ENCODE measurements around the gene MYL3. TPM values are rescaled to one million over a fixed set of nuclear protein-coding genes. Genes with fewer than 3 reads are reported as not detected.

Gene MYL3
- total RNA-seq, 1 donor from 2014 or later: not detected

DNA sequence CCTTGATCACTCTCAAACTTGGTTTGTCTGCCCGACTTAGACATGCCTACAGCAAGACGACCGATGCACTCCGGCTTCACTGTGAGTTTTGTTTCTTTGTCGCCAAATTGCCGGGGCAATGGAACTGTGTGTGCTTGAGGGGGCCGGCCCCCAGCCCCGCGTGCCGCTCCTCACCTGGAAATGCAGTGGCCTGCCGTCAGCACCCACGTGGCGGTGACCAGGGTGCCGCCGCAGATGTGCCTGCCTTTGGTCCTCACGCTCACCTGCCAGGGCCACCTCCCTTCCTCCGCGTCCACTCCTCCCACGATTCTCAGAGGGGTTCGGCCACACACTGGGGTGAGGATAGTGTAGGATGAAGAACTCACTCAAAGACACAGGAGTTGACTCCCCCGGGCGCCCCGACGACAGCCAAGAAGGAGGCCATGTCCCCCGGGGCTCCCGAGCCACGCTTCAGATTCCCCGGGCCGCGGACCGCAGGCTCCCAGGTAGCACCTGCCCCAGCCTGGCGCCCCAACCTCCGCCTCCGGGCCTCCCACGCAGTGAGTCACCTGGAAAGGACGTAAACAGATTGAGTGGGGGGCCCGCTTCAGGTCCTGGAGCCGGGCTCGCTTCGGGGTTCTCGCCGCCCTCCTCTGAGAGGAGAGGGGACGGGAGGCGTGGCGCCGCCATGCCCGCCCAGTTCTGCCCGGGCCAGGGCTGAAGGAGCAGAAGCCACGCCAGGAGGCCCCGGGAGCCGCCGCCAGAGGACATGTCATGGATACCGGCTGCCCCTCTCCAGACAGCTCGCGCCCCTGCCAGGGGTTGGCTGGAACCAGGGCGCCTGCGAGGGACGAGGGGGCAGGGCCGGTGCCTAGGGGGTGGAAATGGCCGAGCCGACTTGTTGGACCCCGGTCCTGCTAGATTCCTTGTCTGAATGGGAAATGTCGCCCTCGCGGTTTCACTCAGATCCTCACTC, 29.6 kb downstream of the MYL3 start:
- DNase-seq: no peak
- no peak overlapping the region for H3K27ac Mint-ChIP-seq (ENCODE audit: unreplicated experiment)
- peaks cover 8% of the 10 kb centered on the region for H3K36me3 Mint-ChIP-seq (ENCODE audit: unreplicated experiment)
- TF ChIP-seq, protein P1, sequence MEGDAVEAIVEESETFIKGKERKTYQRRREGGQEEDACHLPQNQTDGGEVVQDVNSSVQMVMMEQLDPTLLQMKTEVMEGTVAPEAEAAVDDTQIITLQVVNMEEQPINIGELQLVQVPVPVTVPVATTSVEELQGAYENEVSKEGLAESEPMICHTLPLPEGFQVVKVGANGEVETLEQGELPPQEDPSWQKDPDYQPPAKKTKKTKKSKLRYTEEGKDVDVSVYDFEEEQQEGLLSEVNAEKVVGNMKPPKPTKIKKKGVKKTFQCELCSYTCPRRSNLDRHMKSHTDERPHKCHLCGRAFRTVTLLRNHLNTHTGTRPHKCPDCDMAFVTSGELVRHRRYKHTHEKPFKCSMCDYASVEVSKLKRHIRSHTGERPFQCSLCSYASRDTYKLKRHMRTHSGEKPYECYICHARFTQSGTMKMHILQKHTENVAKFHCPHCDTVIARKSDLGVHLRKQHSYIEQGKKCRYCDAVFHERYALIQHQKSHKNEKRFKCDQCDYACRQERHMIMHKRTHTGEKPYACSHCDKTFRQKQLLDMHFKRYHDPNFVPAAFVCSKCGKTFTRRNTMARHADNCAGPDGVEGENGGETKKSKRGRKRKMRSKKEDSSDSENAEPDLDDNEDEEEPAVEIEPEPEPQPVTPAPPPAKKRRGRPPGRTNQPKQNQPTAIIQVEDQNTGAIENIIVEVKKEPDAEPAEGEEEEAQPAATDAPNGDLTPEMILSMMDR (IDR thresholded peaks at IDR 0.05; ENCODE audit: partially characterized antibody, unreplicated experiment): no peak
- H3K4me3 Mint-ChIP-seq (ENCODE audit: unreplicated experiment): no peak overlapping the region
- peaks cover 2% of the 10 kb centered on the region for H3K27me3 Mint-ChIP-seq (ENCODE audit: unreplicated experiment)
- no peaks in the 10 kb centered on the region for H3K4me1 Mint-ChIP-seq (ENCODE audit: low read depth, unreplicated experiment)
- H3K9me3 Mint-ChIP-seq (ENCODE audit: unreplicated experiment): peaks cover 5% of the 10 kb centered on the region

DNA sequence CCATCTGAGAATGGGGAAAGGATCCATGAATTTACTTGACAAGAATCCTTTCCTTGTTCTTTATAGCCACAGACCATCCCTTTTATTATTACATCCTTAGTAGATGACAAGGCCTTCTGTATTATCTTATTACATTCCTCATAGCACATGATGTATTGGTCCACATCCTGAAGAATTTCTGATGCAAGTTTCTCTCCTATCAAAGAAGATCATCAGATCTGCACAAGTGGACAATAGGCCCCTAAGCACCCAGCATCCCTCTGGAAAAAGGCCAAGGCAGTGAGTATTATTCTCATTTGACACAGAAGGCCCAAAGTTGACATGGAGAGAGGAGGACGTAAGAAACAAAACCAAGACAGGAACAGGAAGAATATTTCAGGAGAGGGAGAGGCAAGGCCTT, 31.4 kb downstream of the MYL3 start:
- no peaks in the 10 kb centered on the region for H3K4me1 Mint-ChIP-seq (ENCODE audit: low read depth, unreplicated experiment)
- H3K9me3 Mint-ChIP-seq (ENCODE audit: unreplicated experiment): peaks cover 5% of the 10 kb centered on the region
- H3K27me3 Mint-ChIP-seq (ENCODE audit: unreplicated experiment): peaks cover 2% of the 10 kb centered on the region
- peaks cover 10% of the 10 kb centered on the region for H3K36me3 Mint-ChIP-seq (ENCODE audit: unreplicated experiment)
- H3K4me3 Mint-ChIP-seq (ENCODE audit: unreplicated experiment): no peak overlapping the region
- TF ChIP-seq, protein P1 (IDR thresholded peaks at IDR 0.05; ENCODE audit: partially characterized antibody, unreplicated experiment): no peak
- no peak overlapping the region for H3K27ac Mint-ChIP-seq (ENCODE audit: unreplicated experiment)
- no peak for DNase-seq

DNA sequence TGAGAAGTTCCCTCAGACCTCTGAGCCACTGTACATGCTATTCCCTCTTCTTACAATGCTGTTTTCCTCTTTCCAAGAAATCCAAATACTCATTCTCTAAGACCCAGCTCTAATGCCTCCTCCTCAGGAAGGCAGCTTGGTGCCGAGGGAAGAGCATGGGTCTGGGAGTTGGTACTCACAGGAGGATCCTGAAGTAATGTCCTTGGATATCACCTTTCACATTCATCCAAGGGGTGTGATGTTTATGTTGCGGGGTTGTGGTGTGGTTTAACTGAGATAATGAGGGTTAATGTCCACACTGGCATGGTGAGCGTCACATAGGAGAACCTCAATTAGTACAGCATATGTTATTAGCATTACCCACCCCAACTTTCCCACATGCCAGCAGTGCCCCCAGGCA, 31.9 kb downstream of the MYL3 start:
- Mint-ChIP-seq H3K36me3 (ENCODE audit: unreplicated experiment) (peaks cover 8% of the 10 kb centered on the region), H3K4me3 (ENCODE audit: unreplicated experiment) (no peak overlapping the region), H3K27me3 (ENCODE audit: unreplicated experiment) (peaks cover 2% of the 10 kb centered on the region), H3K27ac (ENCODE audit: unreplicated experiment) (no peak overlapping the region), H3K9me3 (ENCODE audit: unreplicated experiment) (peaks cover 5% of the 10 kb centered on the region), H3K4me1 (ENCODE audit: low read depth, unreplicated experiment) (no peaks in the 10 kb centered on the region)
- DNase-seq: no peak
- TF ChIP-seq, protein P1 (IDR thresholded peaks at IDR 0.05; ENCODE audit: partially characterized antibody, unreplicated experiment): no peak

DNA sequence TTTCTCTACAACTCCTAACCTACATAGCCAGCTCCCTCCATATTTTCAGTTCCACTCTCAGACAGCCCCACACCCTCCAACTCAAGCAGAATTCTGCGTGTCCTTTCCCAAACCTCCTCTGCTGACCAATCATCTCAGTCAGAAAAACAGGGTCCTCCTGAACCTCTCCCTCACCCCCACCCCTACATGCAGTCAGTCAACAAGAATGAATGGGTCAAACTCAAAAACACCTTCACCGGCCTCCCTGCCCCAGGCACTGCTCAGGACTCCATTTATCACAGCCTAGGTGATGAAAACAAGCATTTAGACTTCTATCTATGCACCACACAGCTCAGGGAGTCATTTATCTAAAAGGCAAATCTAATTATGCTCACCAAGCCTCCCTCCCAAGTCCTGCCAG, 32.4 kb downstream of the MYL3 start:
- TF ChIP-seq, protein P1 (IDR thresholded peaks at IDR 0.05; ENCODE audit: partially characterized antibody, unreplicated experiment): no peak
- Mint-ChIP-seq H3K4me1 (ENCODE audit: low read depth, unreplicated experiment) (no peaks in the 10 kb centered on the region), H3K4me3 (ENCODE audit: unreplicated experiment) (no peak overlapping the region), H3K9me3 (ENCODE audit: unreplicated experiment) (peaks cover 5% of the 10 kb centered on the region), H3K27me3 (ENCODE audit: unreplicated experiment) (peaks cover 2% of the 10 kb centered on the region), H3K36me3 (ENCODE audit: unreplicated experiment) (peaks cover 8% of the 10 kb centered on the region), H3K27ac (ENCODE audit: unreplicated experiment) (no peak overlapping the region)
- DNase-seq: no peak

DNA sequence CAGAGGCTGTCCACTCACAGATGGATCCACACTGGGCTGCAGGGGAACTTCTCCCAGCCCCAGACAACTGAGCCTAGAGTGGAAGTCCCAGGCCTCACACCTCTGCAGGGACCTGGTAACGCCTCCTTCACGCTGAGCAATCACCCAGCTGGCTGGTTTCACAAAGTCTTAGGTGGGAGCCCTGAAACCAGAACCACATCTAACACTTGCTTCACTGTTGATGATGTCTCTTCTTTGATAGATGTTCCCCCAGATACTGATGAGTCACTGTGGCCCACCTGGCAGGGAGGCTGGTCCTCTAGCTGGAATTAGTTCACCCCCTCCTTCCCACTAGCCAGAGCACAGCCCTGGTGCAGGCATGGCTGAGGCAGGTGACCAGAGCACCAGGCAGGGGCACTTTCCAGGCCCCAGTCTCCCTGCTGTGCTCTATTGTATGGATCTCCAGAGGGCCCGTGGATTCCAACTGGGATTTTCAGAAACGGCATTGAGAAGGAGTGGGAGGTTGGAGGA, 33.5 kb downstream of the MYL3 start:
- H3K9me3 Mint-ChIP-seq (ENCODE audit: unreplicated experiment): peaks cover 5% of the 10 kb centered on the region
- TF ChIP-seq, protein P1 (IDR thresholded peaks at IDR 0.05; ENCODE audit: partially characterized antibody, unreplicated experiment): no peak
- DNase-seq: no peak
- H3K36me3 Mint-ChIP-seq (ENCODE audit: unreplicated experiment): peaks cover 8% of the 10 kb centered on the region
- no peak overlapping the region for H3K27ac Mint-ChIP-seq (ENCODE audit: unreplicated experiment)
- H3K27me3 Mint-ChIP-seq (ENCODE audit: unreplicated experiment): peaks cover 2% of the 10 kb centered on the region
- H3K4me3 Mint-ChIP-seq (ENCODE audit: unreplicated experiment): no peak overlapping the region
- no peaks in the 10 kb centered on the region for H3K4me1 Mint-ChIP-seq (ENCODE audit: low read depth, unreplicated experiment)

Measured in glutamatergic neuron (in vitro differentiated cells).